ENCODE measurements around the gene CAGE1.

CAGE1 gene

GRCh38 chr6:7307533-7307932 is 82.0 kb downstream of the CAGE1 start:
- TF ChIP-seq TAF1 (IDR thresholded peaks at IDR 0.05; ENCODE audit: borderline replicate concordance, insufficient read depth, low read length) (no peak), REST (IDR thresholded peaks at IDR 0.05; ENCODE audit: insufficient read depth in 1 of 2, low read depth in 2 of 2, low read length in 2 of 2) (no peak), FOXP2 (optimal IDR thresholded peaks at IDR 0.05; ENCODE audit: borderline replicate concordance, extremely low read depth, extremely low read length, insufficient read depth) (no peak), POLR2AphosphoS5 (IDR thresholded peaks at IDR 0.05; ENCODE audit: low read depth, low read length) (no peak), SIN3A (IDR thresholded peaks at IDR 0.05; ENCODE audit: borderline replicate concordance, insufficient read depth, low read length) (no peak)

GRCh38 chr6:7304821-7305220 is 84.7 kb downstream of the CAGE1 start:
- no peak for TF ChIP-seq SIN3A (IDR thresholded peaks at IDR 0.05; ENCODE audit: borderline replicate concordance, insufficient read depth, low read length)
- no peak for TF ChIP-seq REST (IDR thresholded peaks at IDR 0.05; ENCODE audit: insufficient read depth in 1 of 2, low read depth in 2 of 2, low read length in 2 of 2)
- no peak for TF ChIP-seq POLR2AphosphoS5 (IDR thresholded peaks at IDR 0.05; ENCODE audit: low read depth, low read length)
- no peak for TF ChIP-seq TAF1 (IDR thresholded peaks at IDR 0.05; ENCODE audit: borderline replicate concordance, insufficient read depth, low read length)

GRCh38 chr6:7301702-7302101 is 87.8 kb downstream of the CAGE1 start:
- TF ChIP-seq TAF1 (IDR thresholded peaks at IDR 0.05; ENCODE audit: borderline replicate concordance, insufficient read depth, low read length) (no peak), SIN3A (IDR thresholded peaks at IDR 0.05; ENCODE audit: borderline replicate concordance, insufficient read depth, low read length) (no peak), POLR2AphosphoS5 (IDR thresholded peaks at IDR 0.05; ENCODE audit: low read depth, low read length) (no peak), REST (IDR thresholded peaks at IDR 0.05; ENCODE audit: insufficient read depth in 1 of 2, low read depth in 2 of 2, low read length in 2 of 2) (no peak), FOXP2 (optimal IDR thresholded peaks at IDR 0.05; ENCODE audit: borderline replicate concordance, extremely low read depth, extremely low read length, insufficient read depth) (no peak)

GRCh38 chr6:7300926-7301325 is 88.6 kb downstream of the CAGE1 start:
- TF ChIP-seq SIN3A (IDR thresholded peaks at IDR 0.05; ENCODE audit: borderline replicate concordance, insufficient read depth, low read length) (no peak), FOXP2 (optimal IDR thresholded peaks at IDR 0.05; ENCODE audit: borderline replicate concordance, extremely low read depth, extremely low read length, insufficient read depth) (no peak), TAF1 (IDR thresholded peaks at IDR 0.05; ENCODE audit: borderline replicate concordance, insufficient read depth, low read length) (no peak), REST (IDR thresholded peaks at IDR 0.05; ENCODE audit: insufficient read depth in 1 of 2, low read depth in 2 of 2, low read length in 2 of 2) (no peak), POLR2AphosphoS5 (IDR thresholded peaks at IDR 0.05; ENCODE audit: low read depth, low read length) (no peak)

- TF ChIP-seq REST (IDR thresholded peaks at IDR 0.05; ENCODE audit: insufficient read depth in 1 of 2, low read depth in 2 of 2, low read length in 2 of 2), result no peak
These were observed 91.4 kb downstream of the CAGE1 start for GRCh38 chr6:7298113-7298512.

Data from PFSK-1 (cell line).